IMR-90 (cell line): ENCODE results near the gene UBTD1. TPM values are rescaled to one million over a fixed set of nuclear protein-coding genes. Genes with fewer than 3 reads are reported as not detected.

Source experiments
- ATAC-seq: fragments of 200-7000 bp; cut with Tn5 transposase; 2 replicates; pipeline ENCODE4 v1.9.1; 2020; ENCODE audit warnings: low read depth, mild to moderate bottlenecking, moderate library complexity
- BruUV-seq: library from RNA; stranded (reverse); fragments of 400-500 nt; replicated peaks from 2 replicates; lab custom pipeline; 2021; lab: Mats Ljungman, UMichigan
- CTCF ChIA-PET: fragments of 300-600 bp; formaldehyde crosslinking; extraction: SDS; loops from one replicate; lab custom pipeline; 2021; ENCODE audit warnings: antibody characterized with exemption; lab: Yijun Ruan, JAX
- POLR2A ChIA-PET: fragments of 300-600 bp; sonication (Branson Sonifier 250); formaldehyde crosslinking; loops from one replicate; lab custom pipeline; 2022; ENCODE audit warnings: antibody characterized with exemption; ENCODE audit not compliant: unreplicated experiment; lab: Charles Lee
- DNase-seq: peaks from one replicate; pipeline ENCODE4 v3.0.0; 2013
- H2AFZ ChIP-seq: replicated peaks from 2 replicates; pipeline ENCODE3; 2013; ENCODE audit warnings: low read length, mild to moderate bottlenecking; ENCODE audit not compliant: poor library complexity
- H2AK5ac ChIP-seq: 2 replicates; pipeline ENCODE4 v1.6.1; 2013; ENCODE audit warnings: low read depth, low read length, inconsistent platforms
- H2AK9ac ChIP-seq: replicated peaks from 2 replicates; pipeline ENCODE3; 2013; ENCODE audit warnings: mild to moderate bottlenecking, low read depth, low read length, moderate library complexity; ENCODE audit not compliant: poor library complexity
- H2BK120ac ChIP-seq: 2 replicates; pipeline ENCODE4 v1.6.1; 2013; ENCODE audit warnings: low read depth, low read length, inconsistent platforms
- H2BK15ac ChIP-seq: 3 replicates; pipeline ENCODE4 v1.6.1; 2013; ENCODE audit warnings: low read depth, low read length, inconsistent platforms
- H2BK20ac ChIP-seq: 2 replicates; pipeline ENCODE4 v1.6.1; 2013; ENCODE audit warnings: low read depth, mild to moderate bottlenecking, inconsistent platforms, low read length, moderate library complexity
- H2BK5ac ChIP-seq: 2 replicates; pipeline ENCODE4 v1.6.1; 2013; ENCODE audit warnings: mild to moderate bottlenecking, low read depth, low read length, inconsistent platforms; ENCODE audit not compliant: poor library complexity, severe bottlenecking
- H3K14ac ChIP-seq: replicated peaks from 2 replicates; pipeline ENCODE4 v1.6.1; 2013; ENCODE audit warnings: low read depth, low read length, inconsistent platforms
- H3K18ac ChIP-seq: 2 replicates; pipeline ENCODE4 v1.6.1; 2013; ENCODE audit warnings: low read depth, low read length, control low read depth
- H3K23ac ChIP-seq: 2 replicates; pipeline ENCODE4 v1.6.1; 2013; ENCODE audit warnings: low read depth, low read length, inconsistent platforms
- H3K27ac ChIP-seq: 2 replicates; pipeline ENCODE4 v1.5.1; 2013; ENCODE audit warnings: mild to moderate bottlenecking, control low read depth, low read length; ENCODE audit not compliant: insufficient read depth
- H3K27me3 ChIP-seq: 2 replicates; pipeline ENCODE4 v1.6.1; 2013; ENCODE audit warnings: low read length; ENCODE audit not compliant: control insufficient read depth, insufficient read depth
- H3K36me3 ChIP-seq: 2 replicates; pipeline ENCODE4 v1.6.1; 2013; ENCODE audit warnings: low read length, mixed read lengths; ENCODE audit not compliant: control insufficient read depth, insufficient read depth
- H3K4ac ChIP-seq: 2 replicates; pipeline ENCODE4 v1.6.1; 2013; ENCODE audit warnings: low read depth, low read length, inconsistent platforms
- H3K4me1 ChIP-seq: 2 replicates; pipeline ENCODE4 v1.6.1; 2013; ENCODE audit warnings: low read length, mixed read lengths; ENCODE audit not compliant: control insufficient read depth, insufficient read depth
- H3K4me2 ChIP-seq: 2 replicates; pipeline ENCODE4 v1.6.1; 2013; ENCODE audit warnings: low read depth, mild to moderate bottlenecking, control low read depth, low read length, moderate library complexity
- H3K4me3 ChIP-seq: 2 replicates; pipeline ENCODE4 v1.5.1; 2013; ENCODE audit warnings: low read depth, mild to moderate bottlenecking, control low read depth, low read length, moderate library complexity; ENCODE audit not compliant: insufficient read depth
- H3K56ac ChIP-seq: 2 replicates; pipeline ENCODE4 v1.6.1; 2013; ENCODE audit warnings: low read length, inconsistent platforms; ENCODE audit not compliant: insufficient read depth; ENCODE audit errors: extremely low read depth
- H3K79me1 ChIP-seq, 2 experiments: 2 replicates each; pipeline ENCODE4 v1.6.1; 2013; ENCODE audit warnings: low read length in 2 of 2, inconsistent platforms in 1 of 2, low read depth in 1 of 2
- H3K9ac ChIP-seq: 2 replicates; pipeline ENCODE4 v1.6.1; 2013; ENCODE audit warnings: low read depth, low read length, control low read depth
- H3K9me1 ChIP-seq: 2 replicates; pipeline ENCODE4 v1.6.1; 2013; ENCODE audit warnings: low read length, inconsistent platforms; ENCODE audit not compliant: insufficient read depth
- H3K9me3 ChIP-seq: 2 replicates; pipeline ENCODE4 v1.6.1; 2013; ENCODE audit warnings: low read length; ENCODE audit not compliant: control insufficient read depth, insufficient read depth
- H4K20me1 ChIP-seq: 2 replicates; pipeline ENCODE4 v1.6.1; 2013; ENCODE audit warnings: low read length, inconsistent platforms; ENCODE audit not compliant: insufficient read depth
- H4K5ac ChIP-seq: 2 replicates; pipeline ENCODE4 v1.6.1; 2013; ENCODE audit warnings: mild to moderate bottlenecking, low read depth, low read length, control low read depth
- H4K8ac ChIP-seq, 2 experiments: 2 replicates each; pipeline ENCODE4 v1.6.1; 2013; ENCODE audit warnings: low read depth in 2 of 2, low read length in 2 of 2, control low read depth in 1 of 2, inconsistent platforms in 1 of 2
- H4K91ac ChIP-seq: 2 replicates; pipeline ENCODE4 v1.6.1; 2013; ENCODE audit warnings: low read depth, low read length, inconsistent platforms; ENCODE audit not compliant: insufficient read depth
- BHLHE40 ChIP-seq: fragments of 150-350 bp; IDR thresholded peaks from 2 replicates; pipeline ENCODE4 v1.6.1; 2016; ENCODE audit warnings: mild to moderate bottlenecking, low read depth, low read length
- CEBPB ChIP-seq: IDR thresholded peaks from 2 replicates; pipeline ENCODE4 v1.6.1; 2012; ENCODE audit warnings: low read depth, low read length, improper control_type of control experiment
- CHD1 ChIP-seq: IDR thresholded peaks from 2 replicates; pipeline ENCODE4 v1.6.1; 2012; ENCODE audit warnings: low read depth, low read length, improper control_type of control experiment
- FOS ChIP-seq: fragments of 150-350 bp; IDR thresholded peaks from 2 replicates; pipeline ENCODE4 v1.6.1; 2016; ENCODE audit warnings: low read depth, low read length
- MAFK ChIP-seq: IDR thresholded peaks from 2 replicates; pipeline ENCODE4 v1.6.1; 2012; ENCODE audit warnings: low read depth, low read length, improper control_type of control experiment
- MAZ ChIP-seq: IDR thresholded peaks from 2 replicates; pipeline ENCODE4 v1.6.1; 2012; ENCODE audit warnings: low read depth, mild to moderate bottlenecking, low read length, improper control_type of control experiment, moderate library complexity, borderline replicate concordance
- MXI1 ChIP-seq: IDR thresholded peaks from 2 replicates; pipeline ENCODE4 v1.6.1; 2012; ENCODE audit warnings: low read depth, mild to moderate bottlenecking, low read length, moderate library complexity, borderline replicate concordance
- NFE2L2 ChIP-seq: fragments of 150-350 bp; IDR thresholded peaks from 2 replicates; pipeline ENCODE4 v1.6.1; 2016; ENCODE audit warnings: low read depth, mild to moderate bottlenecking, low read length
- POLR2A ChIP-seq: IDR thresholded peaks from 2 replicates; pipeline ENCODE4 v1.6.1; 2012; ENCODE audit warnings: mild to moderate bottlenecking, low read depth, low read length
- RAD21 ChIP-seq: IDR thresholded peaks from 2 replicates; pipeline ENCODE4 v1.6.1; 2012; ENCODE audit warnings: low read length, improper control_type of control experiment
- RCOR1 ChIP-seq: IDR thresholded peaks from 2 replicates; pipeline ENCODE4 v1.6.1; 2012; ENCODE audit warnings: mild to moderate bottlenecking, low read length, improper control_type of control experiment; ENCODE audit not compliant: insufficient replicate concordance
- RFX5 ChIP-seq: IDR thresholded peaks from 2 replicates; pipeline ENCODE4 v1.8.0; 2012; ENCODE audit warnings: low read depth, mild to moderate bottlenecking, low read length, moderate library complexity
- SMC3 ChIP-seq: fragments of 150-350 bp; IDR thresholded peaks from 2 replicates; pipeline ENCODE4 v1.6.1; 2016; ENCODE audit warnings: low read depth, mild to moderate bottlenecking, antibody characterized with exemption, low read length, moderate library complexity
- WGBS, 2 experiments: methylation state at CpG; one replicate each; pipeline versions ENCODE4 v1.1.5 to v1.1.7; 2013; ENCODE audit warnings: missing lambda C conversion rate in 2 of 2; ENCODE audit not compliant: insufficient read length in 1 of 2; ENCODE audit errors: extremely low coverage in 2 of 2; 5-methylcytosine and 5-hydroxymethylcytosine counted together
- dilution Hi-C: fragments of 300-500 bp; cut with HindIII; formaldehyde crosslinking; loops from one replicate; pipeline ENCODE4 v1.14.3; 2018; ENCODE audit warnings: low sequenced_read_pairs; ENCODE audit not compliant: unreplicated experiment
- in situ Hi-C: fragments of 300-500 bp; cut with MboI; formaldehyde crosslinking; loops from 3 replicates; pipeline ENCODE4 v1.14.3; 2019; ENCODE audit warnings: low sequenced_read_pairs, inconsistent platforms, mixed read lengths
- intact Hi-C: fragments of 100-400 bp; cut with micrococcal nuclease; formaldehyde crosslinking; loops from 2 replicates; pipeline ENCODE4 v1.10.0; 2022
- polyA plus RNA-seq, 3 experiments: library from polyadenylated mRNA; depleted of rRNA; stranded (reverse); fragments of >200 nt; gene quantifications; 2 replicates each; pipeline ENCODE4 v1.2.3, GENCODE V29; 2012; ENCODE audit warnings: low replicate concordance in 1 of 3
- total RNA-seq: library from RNA; depleted of rRNA; stranded (reverse); fragments of >200 nt; gene quantifications from 2 replicates; pipeline ENCODE4 v1.2.3, GENCODE V29; 2012
- TF ChIP-seq, protein P1 (sequence below): fragments of 150-350 bp; IDR thresholded peaks from 2 replicates; pipeline ENCODE4 v1.6.1; 2016; ENCODE audit warnings: low read depth, mild to moderate bottlenecking, low read length, moderate library complexity, borderline replicate concordance
- TF ChIP-seq, protein P2 (sequence below): conservative IDR thresholded peaks from 2 replicates; pipeline ENCODE4 v1.5.1; 2012; ENCODE audit warnings: mild to moderate bottlenecking, low read depth, low read length, improper control_type of control experiment
- TF ChIP-seq, protein P3 (sequence below): fragments of 150-350 bp; IDR thresholded peaks from 2 replicates; pipeline ENCODE4 v1.6.1; 2017; ENCODE audit warnings: mild to moderate bottlenecking, antibody characterized with exemption, low read length, low read depth

UBTD1 gene
- total and polyA plus RNA-seq, 2 of the 4 experiments (the other 2 are of a cell fraction) = 21.9 to 44.9 TPM

DNA sequence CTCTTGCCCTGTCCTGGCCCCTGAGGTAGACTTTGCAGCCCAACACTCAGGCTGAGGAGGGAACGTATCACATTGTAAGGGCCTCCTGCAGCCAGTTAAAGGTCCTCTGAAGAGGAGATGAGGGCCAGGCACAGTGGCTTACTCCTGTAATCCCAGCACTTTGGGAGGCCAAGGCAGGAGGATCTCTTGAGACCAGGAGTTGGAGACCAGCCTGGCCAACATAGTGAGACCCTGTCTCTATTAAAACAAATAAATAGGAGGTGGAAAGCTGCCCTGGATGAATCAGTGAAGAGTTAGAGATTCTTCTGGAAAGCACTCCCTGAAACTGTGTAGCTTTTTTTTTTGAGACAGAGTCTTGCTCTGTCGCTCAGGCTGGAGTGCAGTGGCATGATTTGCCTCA, 88.5 kb downstream of the UBTD1 start:
- no peak overlapping the region for H4K5ac ChIP-seq
- no peaks in the 10 kb centered on the region for H3K36me3 ChIP-seq
- H4K20me1 ChIP-seq = no peaks in the 10 kb centered on the region
- ChIA-PET POLR2A (no interaction called here), CTCF (no interaction called here)
- in situ Hi-C loops (no loop called here), dilution Hi-C loops (no loop called here), intact Hi-C loops (no loop called here)
- H4K8ac ChIP-seq = no peak overlapping the region
- peaks cover 3% of the 10 kb centered on the region; the same call in 1 of the 2 replicates for H3K4me1 ChIP-seq
- H3K4me2 ChIP-seq = no peak overlapping the region
- DNase-seq (no peak), ATAC-seq (no peak)
- H3K9me1 ChIP-seq = 0 out of 2 replicates have a peak, but pooled peaks cover 6% of the 10 kb centered on the region
- H2AK9ac ChIP-seq = no peak overlapping the region
- no peak overlapping the region for H2AFZ ChIP-seq
- H3K79me1 ChIP-seq = no peaks in the 10 kb centered on the region
- H3K14ac ChIP-seq = no peak overlapping the region
- H3K9me3 ChIP-seq = no peaks in the 10 kb centered on the region
- TF ChIP-seq, protein P1, sequence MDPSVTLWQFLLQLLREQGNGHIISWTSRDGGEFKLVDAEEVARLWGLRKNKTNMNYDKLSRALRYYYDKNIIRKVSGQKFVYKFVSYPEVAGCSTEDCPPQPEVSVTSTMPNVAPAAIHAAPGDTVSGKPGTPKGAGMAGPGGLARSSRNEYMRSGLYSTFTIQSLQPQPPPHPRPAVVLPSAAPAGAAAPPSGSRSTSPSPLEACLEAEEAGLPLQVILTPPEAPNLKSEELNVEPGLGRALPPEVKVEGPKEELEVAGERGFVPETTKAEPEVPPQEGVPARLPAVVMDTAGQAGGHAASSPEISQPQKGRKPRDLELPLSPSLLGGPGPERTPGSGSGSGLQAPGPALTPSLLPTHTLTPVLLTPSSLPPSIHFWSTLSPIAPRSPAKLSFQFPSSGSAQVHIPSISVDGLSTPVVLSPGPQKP = no peak
- TF ChIP-seq POLR2A = no peak
- TF ChIP-seq, protein P2, sequence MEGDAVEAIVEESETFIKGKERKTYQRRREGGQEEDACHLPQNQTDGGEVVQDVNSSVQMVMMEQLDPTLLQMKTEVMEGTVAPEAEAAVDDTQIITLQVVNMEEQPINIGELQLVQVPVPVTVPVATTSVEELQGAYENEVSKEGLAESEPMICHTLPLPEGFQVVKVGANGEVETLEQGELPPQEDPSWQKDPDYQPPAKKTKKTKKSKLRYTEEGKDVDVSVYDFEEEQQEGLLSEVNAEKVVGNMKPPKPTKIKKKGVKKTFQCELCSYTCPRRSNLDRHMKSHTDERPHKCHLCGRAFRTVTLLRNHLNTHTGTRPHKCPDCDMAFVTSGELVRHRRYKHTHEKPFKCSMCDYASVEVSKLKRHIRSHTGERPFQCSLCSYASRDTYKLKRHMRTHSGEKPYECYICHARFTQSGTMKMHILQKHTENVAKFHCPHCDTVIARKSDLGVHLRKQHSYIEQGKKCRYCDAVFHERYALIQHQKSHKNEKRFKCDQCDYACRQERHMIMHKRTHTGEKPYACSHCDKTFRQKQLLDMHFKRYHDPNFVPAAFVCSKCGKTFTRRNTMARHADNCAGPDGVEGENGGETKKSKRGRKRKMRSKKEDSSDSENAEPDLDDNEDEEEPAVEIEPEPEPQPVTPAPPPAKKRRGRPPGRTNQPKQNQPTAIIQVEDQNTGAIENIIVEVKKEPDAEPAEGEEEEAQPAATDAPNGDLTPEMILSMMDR = no peak
- TF ChIP-seq MAFK = no peak
- no peak for TF ChIP-seq FOS
- no peak for TF ChIP-seq NFE2L2
- TF ChIP-seq CHD1 = no peak
- TF ChIP-seq CEBPB = no peak
- TF ChIP-seq BHLHE40 = no peak
- no peak for TF ChIP-seq SMC3
- no peak for TF ChIP-seq RAD21
- TF ChIP-seq RCOR1 = no peak
- no peak for TF ChIP-seq MXI1
- no peak for TF ChIP-seq MAZ
- TF ChIP-seq RFX5 = no peak
- TF ChIP-seq, protein P3, sequence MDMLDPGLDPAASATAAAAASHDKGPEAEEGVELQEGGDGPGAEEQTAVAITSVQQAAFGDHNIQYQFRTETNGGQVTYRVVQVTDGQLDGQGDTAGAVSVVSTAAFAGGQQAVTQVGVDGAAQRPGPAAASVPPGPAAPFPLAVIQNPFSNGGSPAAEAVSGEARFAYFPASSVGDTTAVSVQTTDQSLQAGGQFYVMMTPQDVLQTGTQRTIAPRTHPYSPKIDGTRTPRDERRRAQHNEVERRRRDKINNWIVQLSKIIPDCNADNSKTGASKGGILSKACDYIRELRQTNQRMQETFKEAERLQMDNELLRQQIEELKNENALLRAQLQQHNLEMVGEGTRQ = no peak
- H3K18ac ChIP-seq = no peak overlapping the region
- no peak overlapping the region for H2BK15ac ChIP-seq
- no peak overlapping the region for H3K4me3 ChIP-seq
- H3K4ac ChIP-seq = no peak overlapping the region
- no peak overlapping the region for H3K27ac ChIP-seq
- H2BK20ac ChIP-seq = no peak overlapping the region
- H3K27me3 ChIP-seq = no peaks in the 10 kb centered on the region
- H2BK5ac ChIP-seq = no peak overlapping the region
- H3K23ac ChIP-seq = no peak overlapping the region
- H2AK5ac ChIP-seq = no peak overlapping the region
- H3K56ac ChIP-seq = no peak overlapping the region
- no peak overlapping the region for H2BK120ac ChIP-seq
- WGBS, 2 experiments = no CpG with 5 or more reads among the region's 2 CpGs
- no peak overlapping the region for H4K91ac ChIP-seq
- no TSS peak for BruUV-seq
- H3K9ac ChIP-seq = no peak overlapping the region
